Right lobe of liver (tissue), 4 donors: Measurements from ENCODE around the gene CPXM2.

ENCODE experiments used
- POLR2A ChIP-seq: fragments of 450-650 bp; IDR thresholded peaks from one replicate; pipeline ENCODE4 v1.6.1; 2017; ENCODE audit warnings: antibody characterized with exemption, mild to moderate bottlenecking
- TF ChIP-seq, protein P1 (sequence below), 4 donors: fragments of 200-600 bp in 3 of 4; fragments of 450-650 bp in 1 of 4; IDR thresholded peaks; one replicate each; pipeline versions ENCODE4 v1.5.1 to v1.8.0; 2016 to 2022; ENCODE audit warnings: antibody characterized with exemption in 4 of 4, mild to moderate bottlenecking in 2 of 4
- donor health status: DM: no; HTN: no; CAD: no.
- donor health status: DM: no; HTN: no; CAD: no.
- donor health status: DM: no; HTN: yes; CAD: no.

DNA sequence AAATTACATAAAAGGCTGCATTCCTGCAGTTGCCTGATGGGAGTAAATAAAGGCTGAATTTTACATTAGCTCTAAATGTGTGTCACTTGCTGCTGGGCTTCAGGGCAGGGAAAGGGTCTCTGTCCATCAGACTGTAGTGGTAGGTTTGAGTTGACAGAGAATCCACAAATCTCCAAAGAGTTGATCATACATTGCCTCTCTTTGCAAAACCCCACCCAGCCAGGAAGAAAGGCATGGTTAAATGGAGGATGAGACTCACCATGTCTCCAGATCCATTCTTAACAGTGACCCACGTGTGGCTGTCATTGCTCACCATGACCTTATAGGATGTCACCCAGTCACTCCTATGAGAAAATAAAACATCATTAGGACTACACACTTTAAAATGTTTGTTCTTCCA lies 92.8 kb downstream of the CPXM2 start:
- TF ChIP-seq, protein P1, sequence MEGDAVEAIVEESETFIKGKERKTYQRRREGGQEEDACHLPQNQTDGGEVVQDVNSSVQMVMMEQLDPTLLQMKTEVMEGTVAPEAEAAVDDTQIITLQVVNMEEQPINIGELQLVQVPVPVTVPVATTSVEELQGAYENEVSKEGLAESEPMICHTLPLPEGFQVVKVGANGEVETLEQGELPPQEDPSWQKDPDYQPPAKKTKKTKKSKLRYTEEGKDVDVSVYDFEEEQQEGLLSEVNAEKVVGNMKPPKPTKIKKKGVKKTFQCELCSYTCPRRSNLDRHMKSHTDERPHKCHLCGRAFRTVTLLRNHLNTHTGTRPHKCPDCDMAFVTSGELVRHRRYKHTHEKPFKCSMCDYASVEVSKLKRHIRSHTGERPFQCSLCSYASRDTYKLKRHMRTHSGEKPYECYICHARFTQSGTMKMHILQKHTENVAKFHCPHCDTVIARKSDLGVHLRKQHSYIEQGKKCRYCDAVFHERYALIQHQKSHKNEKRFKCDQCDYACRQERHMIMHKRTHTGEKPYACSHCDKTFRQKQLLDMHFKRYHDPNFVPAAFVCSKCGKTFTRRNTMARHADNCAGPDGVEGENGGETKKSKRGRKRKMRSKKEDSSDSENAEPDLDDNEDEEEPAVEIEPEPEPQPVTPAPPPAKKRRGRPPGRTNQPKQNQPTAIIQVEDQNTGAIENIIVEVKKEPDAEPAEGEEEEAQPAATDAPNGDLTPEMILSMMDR (IDR thresholded peaks at IDR 0.05): no peak
- no peak for TF ChIP-seq POLR2A
